NCI-H1092 (cell line): ENCODE results near the gene CD4.
A peak's percentile ranks its signal among the peaks of the same experiment; 100 is the strongest.

Experiments
- DNase-seq: peaks from one replicate; lab custom pipeline; 2025; lab: John Stamatoyannopoulos, UW

Gene CD4

DNA sequence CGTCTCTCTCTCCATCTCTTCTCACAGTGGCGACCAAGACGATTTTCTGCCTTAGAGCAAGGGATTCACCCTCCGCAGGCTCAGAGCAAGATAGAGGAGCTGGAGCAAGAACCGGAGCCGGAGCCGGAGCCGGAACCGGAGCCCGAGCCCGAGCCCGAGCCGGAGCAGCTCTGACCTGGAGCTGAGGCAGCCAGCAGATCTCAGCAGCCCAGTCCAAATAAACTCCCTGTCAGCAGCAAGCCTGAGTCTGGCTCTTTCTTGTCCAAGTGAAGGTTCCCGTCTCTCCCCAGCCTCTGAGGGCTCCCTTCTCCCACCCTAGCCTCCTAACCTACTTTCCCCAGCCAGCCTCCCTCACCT, 11.1 kb upstream of the CD4 start:
- no peak for DNase-seq

DNA sequence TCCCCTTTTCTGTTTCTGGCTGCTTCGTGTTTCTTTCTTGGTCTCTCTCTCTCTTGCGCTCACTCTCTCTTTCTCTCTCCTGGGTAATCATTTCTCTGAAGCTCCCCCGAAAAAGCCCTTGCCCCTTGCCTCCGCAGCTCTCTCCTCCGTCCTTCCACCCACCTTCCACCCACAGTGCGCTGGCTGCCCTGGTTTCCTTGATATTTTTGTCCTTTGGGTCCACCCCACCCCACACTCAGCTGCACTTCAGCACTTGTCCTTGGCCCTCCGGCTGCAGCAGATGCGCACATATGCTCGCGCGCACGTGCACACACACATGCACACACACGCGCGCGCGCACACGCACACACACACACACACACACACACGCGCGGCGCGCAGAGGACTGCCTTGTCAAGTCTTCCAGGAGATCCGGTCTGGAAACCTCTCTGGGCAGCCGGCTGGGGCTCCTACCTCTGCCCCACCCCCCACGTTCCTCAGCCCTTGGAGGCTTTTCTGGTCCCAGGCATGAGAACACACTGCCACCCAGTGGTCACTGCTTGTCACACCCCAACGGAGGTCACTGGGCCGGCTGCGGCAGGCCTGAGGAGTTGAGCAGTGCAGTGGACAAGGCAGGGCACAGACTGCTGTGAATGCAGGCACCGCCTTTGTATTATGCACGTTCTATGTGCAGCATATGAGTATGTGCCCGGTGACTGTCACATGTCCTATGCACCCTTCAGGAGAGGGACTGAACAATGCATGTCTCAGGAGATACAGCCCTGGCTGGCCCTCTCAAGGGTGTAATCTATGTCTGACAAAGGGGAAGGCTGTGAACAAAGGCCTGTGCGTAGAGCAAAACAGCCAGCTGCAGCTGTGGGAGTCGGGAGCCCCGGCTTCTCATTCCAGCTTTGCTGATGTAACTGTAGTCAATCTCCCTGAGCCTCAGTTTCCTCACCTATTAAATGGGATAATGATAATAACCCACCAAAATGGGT, 10.5 kb upstream of the CD4 start:
- DNase-seq, result peak; percentile 81

DNA sequence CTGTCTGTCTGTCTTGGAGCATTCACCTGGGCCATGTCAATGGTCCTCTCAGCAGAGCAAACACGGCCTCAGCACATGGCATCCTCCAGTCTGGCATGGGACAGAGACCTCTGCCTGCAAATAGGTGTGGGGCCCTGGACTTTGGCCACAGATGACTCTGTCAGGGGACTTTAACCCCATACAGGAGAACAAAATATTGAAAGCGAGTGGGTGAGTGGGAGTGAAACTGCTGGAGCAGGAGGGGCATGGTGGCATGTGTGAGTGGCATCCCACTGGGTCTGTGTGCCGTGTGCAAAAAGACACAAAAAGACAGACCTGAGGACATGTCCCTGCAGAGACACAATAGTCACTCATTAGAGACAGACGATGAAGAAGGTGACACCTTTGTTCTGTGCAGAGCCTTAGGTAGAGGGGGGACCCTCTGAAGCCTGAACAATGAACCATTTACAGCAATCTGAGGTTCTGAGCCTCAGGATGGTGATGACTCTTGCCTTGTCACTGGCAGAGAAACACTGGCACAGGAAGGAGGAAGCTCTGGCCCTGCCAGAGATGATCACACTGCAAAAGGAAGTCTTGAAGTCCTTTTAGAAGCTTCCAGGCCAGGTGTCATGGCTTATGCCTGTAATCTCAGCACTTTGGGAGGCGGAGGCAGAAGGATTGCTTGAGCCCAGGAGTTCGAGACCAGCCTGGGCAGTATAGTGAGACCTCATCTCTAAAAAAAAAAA, 9.5 kb upstream of the CD4 start:
- DNase-seq, result no peak

DNA sequence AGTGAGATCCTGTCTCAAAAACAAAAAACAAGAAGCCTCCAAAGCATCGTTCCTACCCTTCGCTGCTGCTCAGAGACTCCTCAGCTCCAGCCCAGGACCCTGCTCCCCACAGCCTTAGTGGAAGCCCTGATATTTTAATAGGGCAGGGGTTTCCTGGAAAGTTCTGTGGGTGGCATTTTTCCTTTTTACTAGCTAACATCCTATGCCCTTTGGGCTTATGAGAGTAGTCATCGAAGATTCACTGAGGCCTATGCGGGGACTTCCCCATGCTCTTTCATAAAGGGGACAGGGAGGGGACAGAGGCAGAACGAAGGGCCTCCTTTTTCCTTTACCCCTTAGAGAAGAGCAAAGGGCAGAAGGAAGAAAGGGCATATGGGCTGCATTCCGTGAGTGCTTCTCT, 8.8 kb upstream of the CD4 start:
- DNase-seq, result no peak

DNA sequence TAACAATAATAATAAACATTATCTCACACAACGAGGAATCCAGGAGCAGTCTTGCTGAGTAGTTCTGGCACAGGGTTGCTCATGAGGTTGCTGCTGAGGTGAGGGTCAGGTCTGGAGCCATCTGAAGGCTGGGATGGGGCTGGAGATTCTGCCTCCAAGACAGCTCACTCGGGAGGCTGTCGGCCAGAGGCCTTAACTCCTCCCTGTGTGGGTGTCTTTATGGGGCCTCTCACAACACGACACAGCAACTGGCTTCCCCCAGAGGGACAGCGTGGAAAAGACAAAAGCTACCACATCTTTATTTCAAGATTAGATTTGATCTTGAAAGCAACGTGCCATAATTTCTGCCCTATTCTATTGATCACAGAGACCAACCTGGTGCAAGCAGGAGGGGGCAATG, 7.2 kb upstream of the CD4 start:
- no peak for DNase-seq

DNA sequence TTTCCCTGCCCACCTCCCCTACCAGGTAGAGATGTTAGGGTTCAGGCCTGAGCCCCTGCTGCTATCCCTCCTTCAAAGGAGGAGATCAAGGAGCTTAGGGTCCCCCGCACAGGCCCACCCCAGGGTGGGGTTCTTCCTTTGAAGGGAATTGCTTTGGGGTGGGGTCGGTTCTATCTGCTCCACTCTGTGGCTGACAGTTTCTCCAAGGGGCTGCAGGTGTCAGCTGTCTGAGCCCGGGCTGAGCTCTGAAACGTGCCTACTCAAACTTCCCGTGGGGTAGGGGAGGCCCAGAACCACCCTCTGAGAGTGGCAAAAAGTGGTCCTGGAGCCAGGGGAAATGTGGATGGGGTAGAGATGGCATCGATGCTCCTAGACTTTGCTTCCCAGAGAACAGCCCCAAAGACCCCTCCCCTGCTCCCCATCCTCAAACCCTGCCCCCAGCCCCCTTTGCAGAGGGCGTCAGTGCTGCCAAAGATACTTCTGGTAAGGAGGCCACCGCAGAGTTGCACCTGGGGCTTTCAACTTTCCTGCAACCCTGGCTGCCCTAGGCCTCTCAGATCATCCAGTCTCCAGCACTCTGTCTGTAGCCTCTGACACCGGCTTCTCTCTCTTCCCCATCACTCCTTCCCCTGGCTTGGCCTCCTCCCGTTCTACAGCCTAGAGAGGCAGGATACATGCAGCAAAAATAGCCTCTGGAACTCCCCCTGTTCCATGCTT, 6.3 kb upstream of the CD4 start:
- no peak for DNase-seq

DNA sequence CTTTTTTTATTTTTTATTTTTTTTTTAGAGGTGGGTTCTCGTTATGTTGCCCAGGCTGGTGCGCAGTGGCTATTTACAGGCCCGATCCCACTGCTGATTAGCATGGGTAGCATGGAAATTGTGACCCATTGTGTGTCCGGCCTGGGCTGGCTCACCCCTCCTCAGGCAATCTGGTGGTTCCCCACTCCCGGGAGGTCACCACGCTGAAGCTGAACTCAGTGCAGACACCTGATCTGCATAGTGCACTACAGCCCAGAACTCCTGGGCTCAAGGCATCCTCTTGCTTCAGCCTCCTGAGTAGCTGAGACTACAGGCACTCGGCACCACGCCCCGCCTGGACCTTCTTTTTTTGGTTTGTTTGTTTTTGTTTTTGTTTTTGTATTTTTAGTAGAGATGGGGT, 5.5 kb upstream of the CD4 start:
- DNase-seq, result no peak

DNA sequence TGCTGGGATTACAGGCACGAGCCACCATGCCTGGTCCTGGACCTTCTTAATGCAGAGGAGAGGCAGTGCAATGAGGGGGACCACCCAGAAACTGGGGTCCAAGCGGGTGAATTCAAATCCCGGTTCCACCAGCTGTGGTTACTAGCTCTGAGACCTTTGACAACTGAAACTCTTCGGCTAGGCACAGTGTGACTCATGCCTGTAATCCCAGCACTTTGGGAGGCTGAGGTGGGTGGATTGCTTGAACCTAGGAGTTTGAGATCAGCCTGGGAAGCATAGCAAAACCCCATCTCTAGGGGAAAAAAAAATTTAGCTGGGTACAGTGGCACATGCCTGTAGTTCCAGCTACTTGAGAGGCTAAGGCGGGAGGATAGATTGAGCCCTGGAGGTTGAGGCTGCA, 5.0 kb upstream of the CD4 start:
- DNase-seq, result no peak

DNA sequence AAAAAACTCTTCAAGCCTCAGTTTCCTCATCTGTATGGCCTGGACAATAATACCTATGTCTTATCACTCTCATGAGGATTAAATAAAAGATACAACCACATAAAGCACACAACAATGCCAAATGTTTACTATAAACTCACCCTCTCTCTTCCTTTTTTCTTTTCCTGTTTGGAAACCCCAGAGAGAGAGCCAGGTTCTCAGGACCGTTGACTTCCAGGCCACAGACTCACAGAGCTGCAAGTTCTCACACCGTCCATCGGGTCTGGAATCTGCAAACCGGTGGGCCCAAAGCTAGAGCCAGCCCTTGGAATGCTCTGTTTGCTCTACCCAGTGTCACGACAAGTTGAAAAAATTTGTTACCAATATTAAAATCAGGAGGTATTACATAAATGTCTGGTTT, 4.6 kb upstream of the CD4 start:
- DNase-seq, result no peak

DNA sequence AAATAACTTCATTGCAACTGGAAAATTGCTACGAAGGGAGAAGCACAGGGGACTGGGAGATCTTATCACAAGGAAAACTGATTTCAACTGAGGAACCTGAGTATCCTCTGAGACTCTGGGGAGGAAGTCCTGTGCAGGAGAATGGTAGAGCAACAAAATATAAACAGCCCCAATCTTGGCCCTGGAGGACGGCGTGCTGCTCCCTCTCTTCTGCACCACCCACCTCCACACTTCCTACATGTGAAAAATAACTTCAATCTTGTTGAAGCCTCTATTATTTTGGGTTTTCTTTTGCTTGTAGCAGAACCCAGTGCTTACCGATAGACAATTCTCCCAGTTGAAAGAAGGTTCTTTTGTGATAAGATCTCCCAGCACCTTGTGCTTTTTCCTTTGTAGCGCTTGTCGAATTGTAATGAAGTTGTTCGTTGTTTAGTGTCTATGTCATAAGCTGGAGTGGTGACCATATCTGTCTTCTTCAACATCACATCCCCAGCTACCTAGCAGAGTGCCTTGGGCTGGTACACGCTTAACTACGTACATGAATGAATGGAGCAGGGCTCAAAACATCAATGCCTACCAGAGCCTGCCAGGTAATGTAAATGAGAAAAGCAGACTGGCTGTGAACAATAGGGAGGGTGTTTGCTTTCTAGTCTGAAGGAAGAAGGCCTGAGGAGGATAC, 2.8 kb upstream of the CD4 start:
- DNase-seq, result no peak

DNA sequence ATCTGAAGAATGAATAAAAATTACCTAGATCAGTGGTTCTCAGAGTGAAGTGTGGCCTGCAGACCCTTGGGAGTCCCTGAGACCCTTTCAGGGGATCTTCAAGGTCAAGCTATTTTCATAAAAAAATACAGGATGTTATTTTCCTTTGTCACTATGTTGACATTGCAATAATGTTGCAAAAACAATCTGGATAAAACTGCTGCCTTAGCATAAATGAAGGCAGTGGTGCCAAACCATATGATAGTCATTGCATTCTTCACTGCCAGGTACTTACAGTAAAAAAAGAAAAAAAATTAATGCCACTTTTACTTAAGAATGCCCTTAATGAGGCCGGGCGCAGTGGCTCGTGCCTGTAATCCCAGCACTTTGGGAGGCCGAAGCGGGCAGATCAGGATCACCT, 2.0 kb upstream of the CD4 start:
- no peak for DNase-seq

DNA sequence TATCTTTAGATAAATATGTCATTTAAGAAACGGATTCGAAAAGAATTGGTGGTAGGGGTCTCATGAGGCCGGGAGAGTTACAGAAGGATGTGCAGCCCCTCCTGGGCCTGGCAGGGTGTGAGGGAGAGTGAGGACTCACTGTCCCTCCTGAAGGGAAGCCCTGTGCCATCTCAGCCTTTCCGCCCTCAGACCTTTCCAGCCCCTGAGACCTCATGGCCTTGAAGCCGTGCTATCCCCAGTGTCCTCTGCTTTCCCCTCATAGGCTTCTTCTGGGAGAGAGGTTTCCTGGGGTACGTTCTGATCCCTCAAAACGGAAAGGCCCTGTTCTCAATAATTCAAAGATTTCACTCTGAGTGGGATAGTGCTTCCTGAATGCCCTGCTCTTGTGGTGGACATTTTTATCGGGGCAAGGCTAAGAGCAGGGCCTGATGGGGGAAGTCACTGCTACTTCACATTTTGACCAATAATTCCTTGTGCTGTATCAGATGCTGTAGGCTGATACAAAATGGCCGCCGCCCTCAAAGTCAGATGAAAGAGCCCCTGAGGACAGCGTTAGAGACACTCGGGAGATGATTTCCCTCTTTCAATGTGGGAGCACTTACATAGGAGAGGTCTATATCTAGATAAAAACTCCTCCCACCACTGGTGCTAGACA, 1.3 kb downstream of the CD4 start:
- no peak for DNase-seq

DNA sequence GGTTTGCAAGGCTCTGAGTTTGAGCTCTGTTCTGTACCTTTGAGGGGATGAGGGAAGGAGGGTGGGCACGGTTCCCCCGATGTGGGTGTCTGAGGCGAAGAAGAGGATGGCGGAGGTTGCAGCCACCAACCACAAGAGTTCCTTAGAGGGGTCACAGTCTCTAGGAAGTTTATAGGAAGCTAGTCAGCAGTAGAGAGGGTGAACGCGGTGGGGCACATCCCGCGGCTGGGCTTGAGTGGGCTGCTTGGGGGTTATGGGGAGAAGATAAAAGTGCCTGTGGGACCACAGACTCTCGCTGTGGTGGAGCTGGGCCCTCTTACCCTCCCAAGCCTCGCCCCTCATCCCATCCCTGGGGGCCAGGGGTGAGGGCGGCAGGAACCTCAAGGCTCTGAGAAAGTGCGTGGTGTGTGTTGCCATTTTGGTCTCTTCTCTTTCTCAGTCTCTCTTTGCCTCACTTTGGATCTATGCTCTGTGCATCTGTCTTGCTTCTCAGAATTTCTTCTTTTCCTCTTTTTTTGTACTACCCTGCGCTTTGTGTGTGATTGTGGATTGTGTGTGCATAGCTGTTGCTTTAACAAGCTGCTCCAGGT, 2.7 kb downstream of the CD4 start:
- DNase-seq, result no peak

DNA sequence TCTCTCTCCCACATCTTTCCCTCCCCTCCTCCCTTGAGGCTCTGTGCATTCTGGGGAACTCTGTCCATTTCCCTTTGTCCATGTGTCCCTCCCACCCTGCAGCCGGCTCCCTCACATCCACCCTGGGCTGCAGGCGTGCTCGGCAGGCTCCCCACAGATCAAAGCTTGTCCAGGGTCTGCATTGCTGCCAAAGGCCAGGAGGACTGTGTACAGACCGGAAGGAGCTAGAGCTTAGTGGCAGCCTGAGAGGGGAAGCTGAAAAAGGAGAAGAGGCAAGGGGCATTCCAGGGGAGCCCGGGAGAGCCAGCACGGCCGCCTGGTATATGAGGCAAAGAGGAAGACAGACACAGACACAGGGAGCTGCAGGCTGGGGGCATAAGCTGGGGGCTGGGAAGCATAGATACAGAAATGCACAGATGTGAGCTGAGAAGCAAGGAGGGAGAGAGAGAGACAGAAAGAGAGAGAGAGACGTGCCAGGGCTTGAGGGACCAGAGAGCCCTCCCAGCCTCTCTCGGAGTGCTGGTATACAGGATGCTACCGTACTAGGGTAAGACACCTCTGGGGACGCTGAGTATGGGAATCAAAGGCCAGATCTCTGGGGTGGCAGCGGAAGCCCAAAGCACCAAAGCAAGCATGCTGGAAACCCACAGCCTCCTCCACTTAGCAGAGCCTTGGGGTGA, 3.3 kb downstream of the CD4 start:
- no peak for DNase-seq

DNA sequence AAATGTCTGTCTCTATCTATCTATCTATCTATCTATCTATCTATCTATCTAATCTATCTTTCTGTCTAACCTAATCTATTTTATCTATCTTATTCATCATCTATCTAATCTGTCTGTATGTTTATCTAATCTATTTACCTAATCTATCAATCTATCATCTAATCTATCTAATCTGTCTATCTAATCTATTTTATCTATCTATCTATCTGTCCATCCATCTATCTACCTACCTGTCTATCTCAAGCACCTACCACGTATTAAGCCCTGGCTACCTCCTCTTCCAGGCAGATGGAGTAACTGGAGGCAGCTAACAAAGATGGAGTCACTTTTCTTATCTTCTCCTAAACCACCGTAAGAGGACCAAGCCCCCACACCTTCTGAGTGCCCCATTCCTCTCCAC, 5.8 kb downstream of the CD4 start:
- no peak for DNase-seq

DNA sequence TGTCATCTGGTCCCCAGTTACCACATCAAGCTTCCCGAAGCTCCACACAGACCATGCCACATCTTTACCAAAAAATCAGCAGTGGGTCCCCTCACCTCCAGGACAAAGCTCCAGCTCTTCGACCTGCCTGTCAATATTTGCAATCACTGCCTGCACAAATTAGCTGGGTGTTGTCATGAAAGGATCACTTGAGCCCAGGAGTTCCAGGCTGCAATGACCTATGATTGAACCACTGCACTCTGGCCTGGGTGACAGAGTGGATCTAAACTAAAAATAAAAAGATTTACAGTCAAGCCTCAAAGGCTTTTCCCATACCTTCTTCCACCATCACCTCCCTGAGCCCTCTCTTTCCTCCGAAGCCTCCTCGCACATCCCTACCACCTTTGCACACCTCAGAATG, 7.2 kb downstream of the CD4 start:
- no peak for DNase-seq

DNA sequence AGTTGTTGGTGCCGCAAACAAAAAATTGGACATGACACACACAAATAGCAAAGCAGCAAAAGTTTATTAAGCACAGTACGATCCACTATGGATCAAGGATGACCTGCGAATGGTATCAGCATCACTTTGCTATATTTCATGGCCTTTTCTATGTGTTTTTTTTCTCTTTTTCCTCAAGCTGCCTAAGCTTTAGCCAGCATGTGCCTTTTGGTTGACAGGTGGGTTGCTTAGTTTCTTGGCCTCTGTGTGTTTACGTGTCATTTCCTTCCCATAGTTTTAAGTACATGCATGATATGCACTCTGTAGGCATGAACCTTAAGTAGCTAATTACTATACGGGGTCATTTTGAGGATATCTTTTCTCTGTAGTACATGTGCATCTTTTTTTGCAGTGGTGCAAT, 9.8 kb downstream of the CD4 start:
- no peak for DNase-seq

DNA sequence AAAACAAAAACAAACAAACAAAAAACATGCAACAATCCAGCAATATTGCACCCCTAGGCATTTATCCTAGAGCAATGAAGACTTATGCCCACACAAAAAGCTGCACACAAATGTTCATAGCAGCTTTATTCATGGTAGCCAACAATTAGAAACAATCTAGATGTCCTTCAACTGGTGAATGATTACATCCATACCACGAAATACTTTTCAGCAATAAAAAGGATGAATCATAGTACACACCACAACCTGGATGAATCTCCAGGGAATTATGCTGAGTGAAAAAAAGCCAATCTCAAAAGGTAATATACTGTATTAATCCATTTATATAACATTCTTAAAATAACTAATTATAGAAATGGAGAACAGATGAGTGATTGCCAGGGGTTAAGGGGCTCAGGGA, 17.8 kb downstream of the CD4 start:
- no peak for DNase-seq

DNA sequence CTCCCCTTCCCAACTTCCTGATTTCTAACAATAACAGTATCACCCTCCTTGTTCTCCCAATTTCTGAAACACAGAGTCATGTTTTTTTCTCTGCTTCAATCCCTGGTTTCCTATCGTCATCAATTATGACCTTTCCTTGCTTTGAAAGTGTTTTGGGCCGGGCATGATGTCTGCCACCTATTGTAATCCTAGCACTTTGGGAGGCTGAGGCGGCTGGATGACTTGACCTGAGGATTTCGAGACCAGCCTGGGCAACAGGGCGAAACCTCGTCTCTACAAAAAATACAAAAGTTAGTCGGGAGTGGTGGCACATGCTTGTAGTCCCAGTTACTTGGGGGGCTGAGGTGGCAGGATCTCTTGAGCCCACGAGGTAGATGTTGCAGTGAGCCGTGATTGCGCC, 19.7 kb downstream of the CD4 start:
- DNase-seq, result no peak

DNA sequence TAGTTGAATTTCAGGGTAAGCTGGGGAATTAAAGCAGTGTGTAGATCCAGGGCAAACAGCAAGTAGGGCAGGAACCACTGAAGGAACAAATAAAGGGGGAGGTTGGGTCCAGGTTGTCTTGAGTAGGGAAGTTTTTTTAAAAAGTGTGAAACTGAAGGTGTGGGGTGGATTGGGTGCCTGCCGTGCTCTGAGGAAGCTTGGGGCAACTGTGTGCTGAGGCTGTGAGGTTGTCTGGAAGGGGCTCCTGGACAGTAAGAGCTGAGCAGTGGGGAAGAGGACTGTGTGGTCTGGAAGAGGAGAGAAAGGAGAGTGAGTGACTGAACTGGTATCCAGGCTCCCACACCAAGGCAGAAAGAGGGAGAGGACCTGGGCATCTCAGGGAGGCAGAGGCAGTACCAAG, 21.4 kb downstream of the CD4 start:
- DNase-seq, result no peak

DNA sequence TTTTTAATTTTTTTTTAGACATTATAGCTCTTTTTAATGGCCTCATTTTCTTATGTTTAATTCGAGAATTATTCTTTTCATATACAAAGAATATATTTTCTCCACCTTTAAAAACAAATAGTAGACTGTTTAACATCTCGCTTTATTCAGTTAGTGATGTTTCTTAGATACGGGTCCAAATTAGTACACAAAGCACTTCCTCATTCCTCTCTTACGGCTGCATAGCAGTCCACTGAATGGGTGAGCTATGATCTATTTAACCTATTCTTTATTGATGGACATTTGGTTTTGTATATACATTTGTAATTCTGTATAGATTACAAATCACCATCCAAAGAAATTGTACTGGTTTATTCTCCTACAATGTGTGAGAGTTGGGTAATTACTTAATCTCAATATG, 24.0 kb downstream of the CD4 start:
- DNase-seq, result no peak
